HEK293 (cell line): ENCODE data around the gene CNDP2.

Experiments used
- CTCF ChIA-PET: fragments of 350-600 bp; formaldehyde crosslinking; extraction: SDS; loops from one replicate; lab custom pipeline; 2021; ENCODE audit warnings: antibody characterized with exemption; lab: Yijun Ruan, JAX
- POLR2A ChIA-PET: fragments of 300-600 bp; formaldehyde crosslinking; extraction: SDS; loops from one replicate; lab custom pipeline; 2020; ENCODE audit warnings: antibody characterized with exemption, inconsistent platforms; lab: Yijun Ruan, JAX
- H3K27ac ChIP-seq: fragments of 200-500 bp; sonication (Bioruptor generic); 2 replicates; pipeline ENCODE4 v1.5.1; 2014; ENCODE audit warnings: low read depth, low read length, control low read depth, inconsistent platforms; ENCODE audit errors: extremely low read depth
- H3K36me3 ChIP-seq, 2 experiments: fragments of 200-500 bp in 1 of 2; sonication (Bioruptor generic) in 1 of 2; 1 replicate in 1 of 2; 2 replicates in 1 of 2; pipeline ENCODE4 v1.5.1; 2014 to 2017; ENCODE audit warnings: inconsistent platforms in 2 of 2, low read length in 2 of 2; ENCODE audit not compliant: control insufficient read depth in 2 of 2, insufficient read depth in 1 of 2
- H3K4me1 ChIP-seq: fragments of 200-500 bp; sonication (Bioruptor generic); 2 replicates; pipeline ENCODE4 v1.5.1; 2014; ENCODE audit warnings: mild to moderate bottlenecking, low read length, inconsistent platforms; ENCODE audit not compliant: control insufficient read depth, insufficient read depth
- H3K4me3 ChIP-seq: 2 replicates; pipeline ENCODE4 v1.5.1; 2011; ENCODE audit warnings: low read depth, mild to moderate bottlenecking, control low read depth, low read length, moderate library complexity
- H3K9me3 ChIP-seq: fragments of 200-500 bp; sonication (Bioruptor generic); 2 replicates; pipeline ENCODE4 v1.5.1; 2014; ENCODE audit warnings: low read depth, low read length, inconsistent platforms; ENCODE audit not compliant: control insufficient read depth, insufficient read depth
- BCL11B ChIP-seq: fragments of 450-650 bp; formaldehyde crosslinking; IDR thresholded peaks from 2 replicates; pipeline ENCODE4 v1.5.1; 2016; ENCODE audit warnings: low read depth, missing biosample characterization, missing genetic modification characterization
- GLIS1 ChIP-seq: fragments of 450-650 bp; formaldehyde crosslinking; IDR thresholded peaks from 2 replicates; pipeline ENCODE4 v1.5.1; 2016; ENCODE audit warnings: missing biosample characterization, missing genetic modification characterization
- MEIS1 ChIP-seq: sonication (generic); formaldehyde crosslinking; IDR thresholded peaks from 2 replicates; pipeline ENCODE4 v1.8.1; 2022; ENCODE audit warnings: missing genetic modification reagents, mild to moderate bottlenecking, borderline replicate concordance
- OVOL3 ChIP-seq: fragments of 450-650 bp; formaldehyde crosslinking; IDR thresholded peaks from 2 replicates; pipeline ENCODE4 v1.5.1; 2016; ENCODE audit warnings: missing biosample characterization, missing genetic modification characterization
- SETDB1 ChIP-seq: IDR thresholded peaks from one replicate; pipeline ENCODE4 v1.6.1; 2017; ENCODE audit warnings: mild to moderate bottlenecking, low read length, moderate library complexity, mixed read lengths; ENCODE audit not compliant: insufficient read length
- SP7 ChIP-seq: fragments of 450-650 bp; formaldehyde crosslinking; IDR thresholded peaks from 2 replicates; pipeline ENCODE4 v1.5.1; 2016; ENCODE audit warnings: missing biosample characterization, missing genetic modification characterization
- WT1 ChIP-seq: fragments of 450-650 bp; formaldehyde crosslinking; IDR thresholded peaks from 2 replicates; pipeline ENCODE4 v1.5.1; 2016; ENCODE audit warnings: missing biosample characterization, missing genetic modification characterization
- YY2 ChIP-seq: fragments of 450-650 bp; formaldehyde crosslinking; IDR thresholded peaks from 2 replicates; pipeline ENCODE4 v1.5.1; 2016; ENCODE audit warnings: missing biosample characterization, missing genetic modification characterization
- ZBTB8A ChIP-seq: fragments of 450-650 bp; formaldehyde crosslinking; IDR thresholded peaks from 2 replicates; pipeline ENCODE4 v1.5.1; 2016; ENCODE audit warnings: missing biosample characterization, missing genetic modification characterization
- ZEB2 ChIP-seq: fragments of 450-650 bp; formaldehyde crosslinking; IDR thresholded peaks from 2 replicates; pipeline ENCODE4 v1.5.1; 2016; ENCODE audit warnings: missing biosample characterization, missing genetic modification characterization
- ZNF132 ChIP-seq: fragments of 450-650 bp; formaldehyde crosslinking; IDR thresholded peaks from 2 replicates; pipeline ENCODE4 v1.5.1; 2017; ENCODE audit warnings: missing biosample characterization, missing genetic modification characterization, borderline replicate concordance
- ZNF133 ChIP-seq: fragments of 450-650 bp; formaldehyde crosslinking; IDR thresholded peaks from 2 replicates; pipeline ENCODE4 v1.5.1; 2016; ENCODE audit warnings: missing biosample characterization, missing genetic modification characterization
- ZNF146 ChIP-seq: fragments of 450-650 bp; formaldehyde crosslinking; IDR thresholded peaks from 2 replicates; pipeline ENCODE4 v1.5.1; 2016; ENCODE audit warnings: missing biosample characterization, missing genetic modification characterization
- ZNF174 ChIP-seq: fragments of 450-650 bp; formaldehyde crosslinking; IDR thresholded peaks from 2 replicates; pipeline ENCODE4 v1.5.0; 2017; ENCODE audit warnings: missing biosample characterization, mild to moderate bottlenecking, missing genetic modification characterization
- ZNF2 ChIP-seq: fragments of 450-650 bp; formaldehyde crosslinking; IDR thresholded peaks from 2 replicates; pipeline ENCODE4 v1.5.1; 2016; ENCODE audit warnings: missing biosample characterization, missing genetic modification characterization
- ZNF221 ChIP-seq: fragments of 450-650 bp; formaldehyde crosslinking; IDR thresholded peaks from 2 replicates; pipeline ENCODE4 v1.5.1; 2017; ENCODE audit warnings: missing biosample characterization, missing genetic modification characterization, borderline replicate concordance
- ZNF341 ChIP-seq: fragments of 450-650 bp; formaldehyde crosslinking; IDR thresholded peaks from 2 replicates; pipeline ENCODE4; 2016; ENCODE audit warnings: low read depth, missing biosample characterization, missing genetic modification characterization
- ZNF555 ChIP-seq: fragments of 450-650 bp; formaldehyde crosslinking; conservative IDR thresholded peaks from 2 replicates; pipeline ENCODE4 v1.5.1; 2017; ENCODE audit warnings: missing biosample characterization, mild to moderate bottlenecking, missing genetic modification characterization, inconsistent platforms
- ZNF560 ChIP-seq: fragments of 450-650 bp; formaldehyde crosslinking; IDR thresholded peaks from 2 replicates; pipeline ENCODE4 v1.5.1; 2017; ENCODE audit warnings: missing biosample characterization, missing genetic modification characterization, borderline replicate concordance
- ZNF596 ChIP-seq: fragments of 450-650 bp; IDR thresholded peaks from 2 replicates; pipeline ENCODE4 v1.5.0; 2018; ENCODE audit warnings: missing biosample characterization, mild to moderate bottlenecking, missing genetic modification characterization, moderate library complexity
- ZNF600 ChIP-seq: fragments of 450-650 bp; formaldehyde crosslinking; IDR thresholded peaks from 2 replicates; pipeline ENCODE4 v1.5.1; 2016; ENCODE audit warnings: missing biosample characterization, missing genetic modification characterization
- ZNF621 ChIP-seq: fragments of 450-650 bp; formaldehyde crosslinking; IDR thresholded peaks from 2 replicates; pipeline ENCODE4 v1.5.1; 2017; ENCODE audit warnings: missing biosample characterization, missing genetic modification characterization
- ZNF776 ChIP-seq: fragments of 450-650 bp; formaldehyde crosslinking; IDR thresholded peaks from 2 replicates; pipeline ENCODE4 v1.5.0; 2017; ENCODE audit warnings: missing biosample characterization, missing genetic modification characterization, borderline replicate concordance
- ZNF785 ChIP-seq: fragments of 450-650 bp; formaldehyde crosslinking; IDR thresholded peaks from 2 replicates; pipeline ENCODE4 v1.5.1; 2016; ENCODE audit warnings: missing biosample characterization, missing genetic modification characterization
- ZNF843 ChIP-seq: fragments of 450-650 bp; formaldehyde crosslinking; IDR thresholded peaks from 2 replicates; pipeline ENCODE4 v1.5.1; 2016; ENCODE audit warnings: missing biosample characterization, missing genetic modification characterization
- TF ChIP-seq, protein P1 (sequence below): sonication (generic); formaldehyde crosslinking; IDR thresholded peaks from 2 replicates; pipeline ENCODE4 v1.8.1; 2022; ENCODE audit warnings: mild to moderate bottlenecking, moderate library complexity, missing genetic modification reagents
- TF ChIP-seq, protein P2 (sequence below): fragments of 450-650 bp; formaldehyde crosslinking; IDR thresholded peaks from 2 replicates; pipeline ENCODE4 v1.5.1; 2016; ENCODE audit warnings: missing biosample characterization, missing genetic modification characterization

CNDP2 gene

DNA sequence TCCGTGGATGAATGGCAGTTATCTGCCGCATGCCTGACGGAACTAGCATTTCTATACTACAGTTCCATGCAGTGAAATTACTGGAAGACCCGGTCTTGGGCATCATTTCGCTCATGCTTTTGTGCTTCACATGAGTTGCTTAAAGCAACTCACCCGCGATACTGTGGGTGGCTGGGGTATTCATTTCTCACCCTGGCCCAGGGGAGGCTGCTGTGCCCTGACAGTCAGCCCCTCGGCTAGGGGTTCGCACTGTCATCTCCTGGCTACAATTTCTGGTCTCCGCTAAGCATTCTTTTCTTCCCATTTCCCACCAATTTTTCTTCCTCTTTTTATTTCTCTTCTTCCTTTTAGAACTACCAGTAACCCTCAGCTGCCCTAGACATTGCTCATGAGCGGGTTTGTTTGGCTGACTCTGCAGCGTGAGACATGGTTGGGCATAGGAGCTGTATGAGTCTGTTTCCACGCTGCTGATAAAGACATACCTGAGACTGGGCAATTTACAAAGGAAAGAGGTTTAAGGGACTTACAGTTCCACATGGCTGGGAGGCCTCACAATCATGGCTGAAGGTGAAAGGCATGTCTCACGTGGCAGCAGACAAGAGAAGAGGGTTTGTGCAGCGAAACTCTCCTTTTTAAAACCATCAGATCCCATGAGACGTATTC is 16.5 kb upstream of the CNDP2 start:
- H3K4me1 ChIP-seq: no peaks in the 10 kb centered on the region
- no peak overlapping the region for H3K4me3 ChIP-seq
- CTCF ChIA-PET: interaction anchor here (0.7 kb wide), 1 partner anchor 1624 kb away, joined by 3 read pairs; no protein-coding TSS in a partner anchor
- no peaks in the 10 kb centered on the region for H3K9me3 ChIP-seq
- no peak overlapping the region for H3K27ac ChIP-seq
- POLR2A ChIA-PET: no interaction called here
- TF ChIP-seq GLIS1 (tag by site-specific recombination) (no peak), ZBTB8A (no peak), ZNF843 (tag by site-specific recombination) (no peak), ZNF555 (no peak), ZNF621 (tag by site-specific recombination) (no peak), ZNF146 (tag by site-specific recombination) (no peak), ZNF776 (tag by site-specific recombination) (no peak), ZNF174 (no peak)
- no peaks in the 10 kb centered on the region for H3K36me3 ChIP-seq

DNA sequence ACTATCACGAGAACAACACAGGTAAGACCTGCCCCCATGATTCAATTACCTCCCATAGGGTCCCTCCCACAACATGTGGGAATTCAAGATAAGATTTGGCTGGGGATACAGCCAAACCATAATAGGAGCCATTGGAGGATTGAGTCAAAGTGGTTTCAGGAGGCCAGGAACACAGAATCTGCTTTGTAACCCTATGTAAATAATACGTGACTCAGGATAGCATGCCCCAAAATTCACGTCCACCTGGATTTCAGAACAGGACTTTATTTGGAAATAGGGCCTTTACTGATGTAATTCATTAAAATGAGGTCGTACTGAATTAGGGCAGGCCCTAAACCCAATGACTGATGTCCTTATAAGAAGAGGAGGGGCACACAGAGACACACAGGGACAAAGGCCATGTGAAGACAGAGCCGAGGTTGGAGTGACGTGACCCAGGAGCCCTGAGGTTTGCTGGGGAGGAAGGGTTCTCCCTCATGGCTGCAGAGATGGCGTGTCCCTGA is 16.0 kb upstream of the CNDP2 start:
- Histone ChIP-seq H3K36me3 (no peaks in the 10 kb centered on the region), H3K4me3 (no peak overlapping the region), H3K9me3 (no peaks in the 10 kb centered on the region), H3K4me1 (no peaks in the 10 kb centered on the region), H3K27ac (no peak overlapping the region)
- TF ChIP-seq, protein P1, sequence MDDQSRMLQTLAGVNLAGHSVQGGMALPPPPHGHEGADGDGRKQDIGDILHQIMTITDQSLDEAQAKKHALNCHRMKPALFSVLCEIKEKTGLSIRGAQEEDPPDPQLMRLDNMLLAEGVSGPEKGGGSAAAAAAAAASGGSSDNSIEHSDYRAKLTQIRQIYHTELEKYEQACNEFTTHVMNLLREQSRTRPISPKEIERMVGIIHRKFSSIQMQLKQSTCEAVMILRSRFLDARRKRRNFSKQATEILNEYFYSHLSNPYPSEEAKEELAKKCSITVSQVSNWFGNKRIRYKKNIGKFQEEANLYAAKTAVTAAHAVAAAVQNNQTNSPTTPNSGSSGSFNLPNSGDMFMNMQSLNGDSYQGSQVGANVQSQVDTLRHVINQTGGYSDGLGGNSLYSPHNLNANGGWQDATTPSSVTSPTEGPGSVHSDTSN (CRISPR knock-in tag): no peak
- TF ChIP-seq ZNF600 (tag by site-specific recombination) (no peak), OVOL3 (tag by site-specific recombination) (no peak), BCL11B (tag by site-specific recombination) (no peak), ZEB2 (tag by site-specific recombination) (no peak), MEIS1 (CRISPR knock-in tag) (no peak), ZNF560 (tag by site-specific recombination) (no peak), ZNF132 (tag by site-specific recombination) (no peak), ZNF133 (tag by site-specific recombination) (no peak), WT1 (tag by site-specific recombination) (no peak), SP7 (tag by site-specific recombination) (no peak), ZNF785 (no peak)
- ChIA-PET CTCF (interaction anchor here (0.7 kb wide), 1 partner anchor 1623 kb away, joined by 3 read pairs; no protein-coding TSS in a partner anchor), POLR2A (no interaction called here)

DNA sequence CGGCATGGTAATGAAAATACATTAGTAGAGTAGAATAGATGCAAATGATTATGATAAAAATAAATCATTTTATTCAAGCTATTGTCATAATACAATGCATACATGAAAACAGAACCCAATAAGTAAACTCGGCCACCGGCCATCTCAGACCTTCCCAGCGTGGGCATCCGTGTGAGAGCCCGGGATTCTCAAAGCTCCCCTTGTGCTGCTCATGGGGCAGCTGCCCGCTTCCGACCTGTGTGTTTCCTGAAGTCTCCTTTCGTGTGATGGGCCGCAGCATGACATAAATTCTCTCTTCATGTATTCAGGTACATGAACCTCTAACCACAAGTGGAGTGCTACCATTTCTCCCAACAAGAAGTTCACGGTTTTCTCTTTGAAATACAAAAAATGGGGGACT is 13.5 kb upstream of the CNDP2 start:
- Histone ChIP-seq H3K4me1 (no peaks in the 10 kb centered on the region), H3K27ac (no peak overlapping the region), H3K4me3 (no peak overlapping the region), H3K36me3 (no peaks in the 10 kb centered on the region), H3K9me3 (no peaks in the 10 kb centered on the region)
- POLR2A ChIA-PET: no interaction called here
- CTCF ChIA-PET: interaction anchor here (0.6 to 1.1 kb wide), 3 partner anchors 128 to 503 kb away, joined by 3 to 4 read pairs (median 3); no protein-coding TSS in a partner anchor
- TF ChIP-seq YY2 (tag by site-specific recombination) (no peak), SETDB1 (no peak), OVOL3 (tag by site-specific recombination) (no peak), ZNF596 (tag by site-specific recombination) (no peak), ZNF221 (tag by site-specific recombination) (no peak), ZNF341 (tag by site-specific recombination) (no peak), ZNF2 (tag by site-specific recombination) (no peak), ZNF555 (no peak)
- TF ChIP-seq, protein P2, sequence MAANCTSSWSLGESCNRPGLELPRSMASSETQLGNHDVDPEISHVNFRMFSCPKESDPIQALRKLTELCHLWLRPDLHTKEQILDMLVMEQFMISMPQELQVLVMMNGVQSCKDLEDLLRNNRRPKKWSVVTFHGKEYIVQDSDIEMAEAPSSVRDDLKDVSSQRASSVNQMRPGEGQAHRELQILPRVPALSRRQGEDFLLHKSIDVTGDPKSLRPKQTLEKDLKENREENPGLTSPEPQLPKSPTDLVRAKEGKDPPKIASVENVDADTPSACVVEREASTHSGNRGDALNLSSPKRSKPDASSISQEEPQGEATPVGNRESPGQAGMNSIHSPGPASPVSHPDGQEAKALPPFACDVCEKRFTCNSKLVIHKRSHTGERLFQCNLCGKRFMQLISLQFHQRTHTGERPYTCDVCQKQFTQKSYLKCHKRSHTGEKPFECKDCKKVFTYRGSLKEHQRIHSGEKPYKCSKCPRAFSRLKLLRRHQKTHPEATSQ (tag by site-specific recombination): no peak
